HCT116 (cell line): ENCODE results near the gene SLC8A1. TPM values are rescaled to one million over a fixed set of nuclear protein-coding genes. Genes with fewer than 3 reads are reported as not detected.

ENCODE experiments used
- ATAC-seq: fragments of 200-7000 bp; cut with Tn5 transposase; 2 replicates; pipeline ENCODE4 v1.9.1; 2020; ENCODE audit warnings: mild to moderate bottlenecking, moderate library complexity
- BruUV-seq: library from RNA; stranded (reverse); fragments of 400-500 nt; replicated peaks from 2 replicates; lab custom pipeline; 2021; lab: Mats Ljungman, UMichigan
- CTCF ChIA-PET: fragments of 300-600 bp; sonication (Branson Sonifier 250); formaldehyde crosslinking; loops from one replicate; lab custom pipeline; 2021; ENCODE audit warnings: antibody characterized with exemption; lab: Charles Lee
- POLR2A ChIA-PET: fragments of 300-600, 350-600 bp; sonication (Branson Sonifier 250); formaldehyde crosslinking; loops from one replicate; lab custom pipeline; 2021; ENCODE audit warnings: antibody characterized with exemption; lab: Charles Lee
- RAD21 ChIA-PET, 2 experiments: fragments of 300-600 bp; sonication (Branson Sonifier 250); formaldehyde crosslinking; loops; one replicate each; lab custom pipeline; 2023; ENCODE audit warnings: low total read pairs in 2 of 2; ENCODE audit not compliant: uncharacterized antibody in 2 of 2, unreplicated experiment in 2 of 2, low non-redundant PET in 1 of 2; lab: Charles Lee
- DNase-seq: peaks from one replicate; pipeline ENCODE4 v3.0.0-alpha.2; 2010; ENCODE audit warnings: low read depth, low spot score
- H2AFZ ChIP-seq: fragments of 200-600 bp; shearing (Covaris generic), sonication (generic); 2 replicates; pipeline ENCODE4 v1.6.1; 2017; ENCODE audit warnings: low read depth, mixed run types, mixed read lengths, antibody characterized with exemption, low read length; ENCODE audit not compliant: poor library complexity, severe bottlenecking
- H3K27ac ChIP-seq: 2 replicates; pipeline ENCODE4 v1.5.1; 2012; ENCODE audit warnings: low read depth, low read length
- H3K27me3 ChIP-seq: fragments of 200-600 bp; sonication (generic); 2 replicates; pipeline ENCODE4 v1.6.1; 2016; ENCODE audit warnings: mixed run types, low read length, mixed read lengths; ENCODE audit not compliant: insufficient read depth
- H3K36me3 ChIP-seq, 2 experiments: fragments of 200-500 bp in 1 of 2; fragments of 200-600 bp in 1 of 2; sonication (Bioruptor generic) in 1 of 2; sonication (generic) in 1 of 2; 2 replicates each; pipeline versions ENCODE4 v1.5.1 to v1.6.1; 2014 to 2016; ENCODE audit warnings: low read length in 2 of 2, inconsistent platforms in 1 of 2, mixed read lengths in 1 of 2, mixed run types in 1 of 2; ENCODE audit not compliant: insufficient read depth in 2 of 2, control insufficient read depth in 1 of 2
- H3K4me1 ChIP-seq, 2 experiments: fragments of 200-600 bp in 1 of 2; sonication (generic) in 1 of 2; 2 replicates each; pipeline versions ENCODE4 v1.5.1 to v1.6.1; 2012 to 2017; ENCODE audit warnings: low read length in 2 of 2, inconsistent platforms in 1 of 2, mild to moderate bottlenecking in 1 of 2, mixed read lengths in 1 of 2, mixed run types in 1 of 2, moderate library complexity in 1 of 2; ENCODE audit not compliant: insufficient read depth in 2 of 2, control insufficient read depth in 1 of 2
- H3K4me2 ChIP-seq: fragments of 200-600 bp; sonication (generic); 2 replicates; pipeline ENCODE4 v1.6.1; 2017; ENCODE audit warnings: mixed run types, low read length, mixed read lengths
- H3K4me3 ChIP-seq, 2 experiments: fragments of 200-600 bp in 1 of 2; sonication (generic) in 1 of 2; replicated peaks in 1 of 2; 2 replicates each; pipeline ENCODE4 v1.5.1; 2011 to 2016; ENCODE audit warnings: low read length in 2 of 2, control low read depth in 1 of 2, low read depth in 1 of 2, mild to moderate bottlenecking in 1 of 2, mixed read lengths in 1 of 2, mixed run types in 1 of 2
- H3K79me2 ChIP-seq: fragments of 200-600 bp; sonication (generic); 2 replicates; pipeline ENCODE4 v1.6.1; 2017; ENCODE audit warnings: mild to moderate bottlenecking, mixed run types, low read length, moderate library complexity, mixed read lengths; ENCODE audit not compliant: insufficient read depth
- H3K9ac ChIP-seq: fragments of 200-600 bp; sonication (generic); 2 replicates; pipeline ENCODE4 v1.6.1; 2016; ENCODE audit warnings: low read length, mixed read lengths
- H3K9me2 ChIP-seq: fragments of 200-600 bp; sonication (generic), shearing (Covaris generic); 2 replicates; pipeline ENCODE4 v1.6.1; 2017; ENCODE audit warnings: mixed run types, mild to moderate bottlenecking, moderate library complexity; ENCODE audit not compliant: insufficient read depth
- H3K9me3 ChIP-seq, 2 experiments: fragments of 200-500 bp in 1 of 2; fragments of 200-600 bp in 1 of 2; sonication (Bioruptor generic) in 1 of 2; sonication (generic) in 1 of 2; 2 replicates each; pipeline ENCODE4 v1.6.1; 2014 to 2017; ENCODE audit warnings: low read length in 2 of 2, mixed read lengths in 2 of 2, inconsistent platforms in 1 of 2, low read depth in 1 of 2, mild to moderate bottlenecking in 1 of 2, mixed run types in 1 of 2, moderate library complexity in 1 of 2; ENCODE audit not compliant: control insufficient read depth in 1 of 2, insufficient read depth in 1 of 2
- H4K20me1 ChIP-seq: fragments of 200-600 bp; sonication (generic), shearing (Covaris generic); 2 replicates; pipeline ENCODE4 v1.6.1; 2017; ENCODE audit warnings: mixed run types, mild to moderate bottlenecking, moderate library complexity; ENCODE audit not compliant: insufficient read depth
- ATF3 ChIP-seq: IDR thresholded peaks from 2 replicates; pipeline ENCODE4 v1.6.1; 2012
- CEBPB ChIP-seq: IDR thresholded peaks from 2 replicates; pipeline ENCODE4 v1.6.1; 2012; ENCODE audit warnings: low read depth
- CTCF ChIP-seq, 3 experiments: fragments of 200-600 bp in 1 of 3; sonication (generic) in 1 of 3; IDR thresholded peaks in 2 of 3; conservative IDR thresholded peaks in 1 of 3; 2 replicates each; pipeline ENCODE4 v1.5.1; 2012 to 2017; ENCODE audit warnings: low read depth in 2 of 3, low read length in 2 of 3, antibody characterized with exemption in 1 of 3, borderline replicate concordance in 1 of 3, control low read depth in 1 of 3, mild to moderate bottlenecking in 1 of 3, mixed read lengths in 1 of 3, mixed run types in 1 of 3, moderate library complexity in 1 of 3; ENCODE audit not compliant: insufficient read depth in 1 of 3
- ELF1 ChIP-seq: IDR thresholded peaks from 2 replicates; pipeline ENCODE4 v1.6.1; 2012; ENCODE audit warnings: low read depth, borderline replicate concordance
- EZH2phosphoT487 ChIP-seq: fragments of 200-600 bp; IDR thresholded peaks from 2 replicates; pipeline ENCODE4 v1.6.1; 2018; ENCODE audit warnings: antibody characterized with exemption, borderline replicate concordance
- JUND ChIP-seq: IDR thresholded peaks from 2 replicates; pipeline ENCODE4 v1.6.1; 2012
- MAX ChIP-seq: IDR thresholded peaks from 2 replicates; pipeline ENCODE4 v1.6.1; 2012
- POLR2A ChIP-seq: IDR thresholded peaks from 2 replicates; pipeline ENCODE4 v1.7.0; 2011; ENCODE audit warnings: borderline replicate concordance; ENCODE audit not compliant: insufficient read depth, insufficient read length; ENCODE audit errors: extremely low read depth
- POLR2AphosphoS5 ChIP-seq: IDR thresholded peaks from 2 replicates; pipeline ENCODE4 v1.6.1; 2011; ENCODE audit warnings: mild to moderate bottlenecking, low read depth, low read length, moderate library complexity
- REST ChIP-seq: IDR thresholded peaks from 2 replicates; pipeline ENCODE4 v1.6.1; 2012; ENCODE audit warnings: low read depth
- SP1 ChIP-seq: IDR thresholded peaks from 2 replicates; pipeline ENCODE4 v1.6.1; 2012; ENCODE audit warnings: low read depth
- SRF ChIP-seq: IDR thresholded peaks from 2 replicates; pipeline ENCODE4 v1.6.1; 2012; ENCODE audit warnings: low read depth
- YY1 ChIP-seq: IDR thresholded peaks from 2 replicates; pipeline ENCODE4 v1.6.1; 2011; ENCODE audit warnings: low read length, low read depth, moderate library complexity, mild to moderate bottlenecking; ENCODE audit not compliant: insufficient replicate concordance; ENCODE audit errors: extremely low read depth
- ZFX ChIP-seq: fragments of 450-650 bp; IDR thresholded peaks from 2 replicates; pipeline ENCODE4 v1.6.1; 2017
- intact Hi-C: fragments of 100-400 bp; cut with micrococcal nuclease; formaldehyde crosslinking; loops from 2 replicates; pipeline ENCODE4 v1.10.0; 2022
- total RNA-seq: library from RNA; stranded (reverse); gene quantifications from one replicate; pipeline ENCODE4 v1.2.1, GENCODE V29; 2021; ENCODE audit not compliant: unreplicated experiment

The SLC8A1 gene
- total RNA-seq, 1 experiment from 2014 or later: 0.07 TPM

- Histone ChIP-seq H2AFZ (no peak overlapping the region), H3K4me3 (no peak overlapping the region), H3K9ac (no peak overlapping the region), H3K36me3 (no peaks in the 10 kb centered on the region), H3K9me3 (no peaks in the 10 kb centered on the region), H3K4me1 (no peaks in the 10 kb centered on the region), H3K27me3 (no peaks in the 10 kb centered on the region), H3K79me2 (no peaks in the 10 kb centered on the region), H3K9me2 (no peaks in the 10 kb centered on the region), H3K27ac (no peak overlapping the region), H4K20me1 (no peaks in the 10 kb centered on the region), H3K4me2 (no peak overlapping the region)
- intact Hi-C loops: no loop called here
- ChIA-PET POLR2A (no interaction called here), RAD21 (no interaction called here), CTCF (no interaction called here)
- ATAC-seq (no peak), DNase-seq (no peak)
- no peak for TF ChIP-seq JUND
- no peak for TF ChIP-seq POLR2AphosphoS5
- no peak for TF ChIP-seq EZH2phosphoT487
- TF ChIP-seq SRF: no peak
- TF ChIP-seq SP1: no peak
- no peak for TF ChIP-seq CEBPB
- no peak for TF ChIP-seq ELF1
- no peak for TF ChIP-seq ATF3
- no peak for TF ChIP-seq MAX
- TF ChIP-seq YY1: no peak
- no TSS peak for BruUV-seq
Measured at GRCh38 chr2:40456926-40457325, 5.0 kb upstream of the SLC8A1 start.

GRCh38 chr2:40455661-40456060 lies 3.8 kb upstream of the SLC8A1 start:
- Histone ChIP-seq H3K4me2 (no peak overlapping the region), H3K79me2 (no peaks in the 10 kb centered on the region), H3K36me3 (no peaks in the 10 kb centered on the region), H3K27me3 (no peaks in the 10 kb centered on the region), H4K20me1 (no peaks in the 10 kb centered on the region), H2AFZ (no peak overlapping the region), H3K9me2 (no peaks in the 10 kb centered on the region), H3K4me3 (no peak overlapping the region), H3K9me3 (no peaks in the 10 kb centered on the region), H3K27ac (no peak overlapping the region), H3K4me1 (no peaks in the 10 kb centered on the region), H3K9ac (no peak overlapping the region)
- DNase-seq (no peak), ATAC-seq (no peak)
- ChIA-PET POLR2A (no interaction called here), CTCF (no interaction called here), RAD21 (no interaction called here)
- intact Hi-C loops: no loop called here
- BruUV-seq: no TSS peak
- no peak for TF ChIP-seq POLR2A
- TF ChIP-seq CTCF (IDR thresholded peaks at IDR 0.05 in 2 of 3, conservative IDR thresholded peaks at IDR 0.05 in 1 of 3; ENCODE audit: borderline replicate concordance in 1 of 3, insufficient read depth in 1 of 3, low read depth in 2 of 3, low read length in 2 of 3): no peak
- no peak for TF ChIP-seq REST
- TF ChIP-seq EZH2phosphoT487: no peak
- no peak for TF ChIP-seq ZFX
- no peak for TF ChIP-seq SRF
